Right ventricle myocardium inferior (tissue), 1 donor: ENCODE measurements around the gene FGGY. TPM values are rescaled to one million over a fixed set of nuclear protein-coding genes. Genes with fewer than 3 reads are reported as not detected.
"Not testable (repeated sequence)": the region's sequence is repeated elsewhere in the genome, so short reads cannot be mapped to it uniquely, and the experiment has no call there.

Source experiments
- ATAC-seq: fragments of 200-7000 bp; cut with Tn5 transposase; one replicate; pipeline ENCODE4 v1.9.1; 2020; ENCODE audit warnings: mild to moderate bottlenecking, moderate library complexity
- DNase-seq: peaks from one replicate; pipeline ENCODE4 v3.0.0; 2021; ENCODE audit errors: missing footprints
- intact Hi-C: fragments of 100-400 bp; cut with DNase I; formaldehyde crosslinking; loops from one replicate; pipeline ENCODE4 v1.11.0; 2022
- total RNA-seq: library from RNA; stranded (reverse); fragmentation: NEBNext Ultra II Directional; extraction: Animal tissue kit (Norgen Biotek cat#: 25700); gene quantifications from one replicate; pipeline ENCODE4 v1.2.1, GENCODE V29; 2021
- donor health status: DM: no; HTN: yes; CAD: no; lungs with severe emphysema.

FGGY gene
- total RNA-seq, 1 donor from 2014 or later = 28.5 TPM

- DNase-seq = no peak
- peak; percentile 33 for ATAC-seq
Measured at GRCh38 chr1:59445040-59445439, 148.1 kb downstream of the FGGY start.

GRCh38 chr1:59446257-59446901 lies 149.5 kb downstream of the FGGY start:
- intact Hi-C loops = loop anchor here (5.0 kb wide), 1 partner anchor 54 kb away; no protein-coding TSS in a partner anchor
- DNase-seq (no peak), ATAC-seq (peak; percentile 79)

More at GRCh38 chr1:59445040-59445439, 148.1 kb downstream of the FGGY start:
- intact Hi-C loops = loop anchor here (5.0 kb wide), 1 partner anchor 53 kb away; no protein-coding TSS in a partner anchor

GRCh38 chr1:59452026-59452425 lies 155.1 kb downstream of the FGGY start:
- ATAC-seq = no peak
- intact Hi-C loops = no loop called here
- DNase-seq = no peak

- DNase-seq (no peak), ATAC-seq (no peak)
- intact Hi-C loops = no loop called here
Measured at GRCh38 chr1:59452559-59452958, 155.7 kb downstream of the FGGY start.

GRCh38 chr1:59453297-59453968 lies 156.5 kb downstream of the FGGY start:
- ATAC-seq (peak; percentile 26), DNase-seq (no peak)
- intact Hi-C loops = no loop called here

- intact Hi-C loops = no loop called here
- ATAC-seq (no peak), DNase-seq (no peak)
Measured at GRCh38 chr1:59455206-59455605, 158.3 kb downstream of the FGGY start.

GRCh38 chr1:59457786-59458185 lies 160.9 kb downstream of the FGGY start:
- ATAC-seq = no peak
- intact Hi-C loops = no loop called here
- no peak for DNase-seq

- ATAC-seq (no peak), DNase-seq (no peak)
- intact Hi-C loops = no loop called here
Measured at GRCh38 chr1:59458884-59459283, 162.0 kb downstream of the FGGY start.

GRCh38 chr1:59462942-59463341 lies 166.0 kb downstream of the FGGY start:
- ATAC-seq, DNase-seq, intact Hi-C loops: not testable (repeated sequence)

- DNase-seq, intact Hi-C loops, ATAC-seq: not testable (repeated sequence)
Measured at GRCh38 chr1:59465478-59465877, 168.6 kb downstream of the FGGY start.

- DNase-seq = no peak
- no peak for ATAC-seq
- intact Hi-C loops = no loop called here
Measured at GRCh38 chr1:59468828-59469428, 172.0 kb downstream of the FGGY start.

GRCh38 chr1:59471991-59472570 lies 175.2 kb downstream of the FGGY start:
- ATAC-seq, intact Hi-C loops: not testable (repeated sequence)
- peak; percentile 57 for DNase-seq

- no peak for DNase-seq
- ATAC-seq = no peak
- intact Hi-C loops = no loop called here
Measured at GRCh38 chr1:59473831-59474230, 176.9 kb downstream of the FGGY start.

GRCh38 chr1:59474496-59474895 lies 177.6 kb downstream of the FGGY start:
- no peak for DNase-seq
- intact Hi-C loops = no loop called here
- no peak for ATAC-seq

- ATAC-seq = no peak
- DNase-seq = no peak
- intact Hi-C loops = no loop called here
Measured at GRCh38 chr1:59475737-59476136, 178.8 kb downstream of the FGGY start.

GRCh38 chr1:59477286-59477685 lies 180.4 kb downstream of the FGGY start:
- no peak for ATAC-seq
- intact Hi-C loops = no loop called here

GRCh38 chr1:59477867-59478266 lies 181.0 kb downstream of the FGGY start:
- intact Hi-C loops = no loop called here
- no peak for ATAC-seq

More at GRCh38 chr1:59477286-59477685, 180.4 kb downstream of the FGGY start:
- DNase-seq = no peak

GRCh38 chr1:59478822-59479221 lies 181.9 kb downstream of the FGGY start:
- ATAC-seq (no peak), DNase-seq (no peak)
- intact Hi-C loops = no loop called here

More at GRCh38 chr1:59477867-59478266, 181.0 kb downstream of the FGGY start:
- no peak for DNase-seq

GRCh38 chr1:59480188-59480888 lies 183.4 kb downstream of the FGGY start:
- intact Hi-C loops = no loop called here
- no peak for DNase-seq
- ATAC-seq = no peak
